Endothelial cell of umbilical vein (primary cell): ENCODE data around the gene MYZAP. TPM values are rescaled to one million over a fixed set of nuclear protein-coding genes. Genes with fewer than 3 reads are reported as not detected.

Source experiments
- BruUV-seq: library from RNA; stranded (reverse); fragments of 400-500 nt; replicated peaks from 2 replicates; lab custom pipeline; 2021; lab: Mats Ljungman, UMichigan
- CTCF ChIA-PET: fragments of 300-600, 350-600 bp; sonication (Branson Sonifier 250); formaldehyde crosslinking; loops from one replicate; lab custom pipeline; 2021; ENCODE audit warnings: antibody characterized with exemption, inconsistent platforms; lab: Charles Lee
- POLR2A ChIA-PET: fragments of 300-600, 350-600 bp; sonication (Branson Sonifier 250); formaldehyde crosslinking; loops from one replicate; lab custom pipeline; 2021; ENCODE audit warnings: antibody characterized with exemption, inconsistent platforms; lab: Charles Lee
- DNase-seq: peaks from one replicate; pipeline ENCODE4 v3.0.0-alpha.2; 2011; ENCODE audit warnings: low read depth, low spot score
- FAIRE-seq: peaks from 2 replicates; lab custom pipeline; 2011; peaks lifted over from hg19 to GRCh38; lab: Jason Lieb, UNC
- H2AFZ ChIP-seq: 2 replicates; pipeline ENCODE4 v1.6.0; 2012; ENCODE audit warnings: low read depth, low read length, control low read depth, inconsistent platforms
- H3K27ac ChIP-seq: 2 replicates; pipeline ENCODE4 v1.5.1; 2011; ENCODE audit warnings: low read depth, mild to moderate bottlenecking, control low read depth, low read length, moderate library complexity; ENCODE audit not compliant: insufficient read depth
- H3K27me3 ChIP-seq, 2 experiments: 2 replicates each; pipeline versions ENCODE4 v1.6.0 to v1.6.1; 2011; ENCODE audit warnings: low read length in 2 of 2, mixed read lengths in 1 of 2; ENCODE audit not compliant: control insufficient read depth in 2 of 2, insufficient read depth in 2 of 2
- H3K36me3 ChIP-seq, 2 experiments: 2 replicates in 1 of 2; 3 replicates in 1 of 2; pipeline ENCODE4 v1.5.1; 2011; ENCODE audit warnings: low read length in 2 of 2, mild to moderate bottlenecking in 1 of 2, moderate library complexity in 1 of 2; ENCODE audit not compliant: control insufficient read depth in 2 of 2, insufficient read depth in 2 of 2; ENCODE audit errors: extremely low read depth in 1 of 2
- H3K4me1 ChIP-seq: 3 replicates; pipeline ENCODE4 v1.5.1; 2011; ENCODE audit warnings: mild to moderate bottlenecking, low read length; ENCODE audit not compliant: control insufficient read depth, insufficient read depth; ENCODE audit errors: extremely low read depth
- H3K4me2 ChIP-seq: 2 replicates; pipeline ENCODE4 v1.6.1; 2011; ENCODE audit warnings: low read length, control low read depth, mixed read lengths; ENCODE audit not compliant: insufficient read depth
- H3K4me3 ChIP-seq, 3 experiments: fragments of 200-600 bp in 1 of 3; sonication (generic), shearing (Covaris generic) in 1 of 3; replicated peaks in 1 of 3; 2 replicates each; pipeline ENCODE4 v1.5.1; 2011 to 2016; ENCODE audit warnings: control low read depth in 3 of 3, low read length in 3 of 3, mild to moderate bottlenecking in 2 of 3, inconsistent platforms in 1 of 3, low read depth in 1 of 3, moderate library complexity in 1 of 3; ENCODE audit not compliant: insufficient read depth in 1 of 3
- H3K79me2 ChIP-seq: 2 replicates; pipeline ENCODE4 v1.6.0; 2012; ENCODE audit warnings: low read length, inconsistent platforms; ENCODE audit not compliant: control insufficient read depth, insufficient read depth
- H3K9ac ChIP-seq: replicated peaks from 2 replicates; pipeline ENCODE3; 2011; ENCODE audit warnings: low read length, control low read depth; ENCODE audit not compliant: insufficient read depth; ENCODE audit errors: extremely low read depth
- H3K9me1 ChIP-seq: replicated peaks from 3 replicates; pipeline ENCODE4 v1.6.0; 2011; ENCODE audit warnings: mild to moderate bottlenecking, low read length; ENCODE audit not compliant: control insufficient read depth, insufficient read depth; ENCODE audit errors: extremely low read depth
- H3K9me3 ChIP-seq: replicated peaks from 2 replicates; pipeline ENCODE4 v1.5.1; 2012; ENCODE audit warnings: low read length, inconsistent platforms; ENCODE audit not compliant: control insufficient read depth, insufficient read depth
- H4K20me1 ChIP-seq: replicated peaks from 2 replicates; pipeline ENCODE3; 2011; ENCODE audit warnings: mild to moderate bottlenecking, low read length; ENCODE audit not compliant: control insufficient read depth, insufficient read depth; ENCODE audit errors: extremely low read depth
- CTCF ChIP-seq, 2 donors: IDR thresholded peaks; 1 replicate in 1 of 2; 2 replicates in 1 of 2; pipeline ENCODE4 v1.5.1; 2011; ENCODE audit warnings: low read length in 2 of 2, mild to moderate bottlenecking in 2 of 2, moderate library complexity in 2 of 2, control low read depth in 1 of 2, inconsistent platforms in 1 of 2, low read depth in 1 of 2; ENCODE audit not compliant: insufficient read depth in 1 of 2; ENCODE audit errors: extremely low read depth in 1 of 2
- EZH2 ChIP-seq: IDR thresholded peaks from 2 replicates; pipeline ENCODE4 v1.6.1; 2012; ENCODE audit warnings: borderline replicate concordance, low read depth, mild to moderate bottlenecking, moderate library complexity, low read length, inconsistent platforms; ENCODE audit not compliant: severe bottlenecking
- FOS ChIP-seq: IDR thresholded peaks from 2 replicates; pipeline ENCODE4 v1.6.1; 2011; ENCODE audit warnings: mild to moderate bottlenecking, low read length, moderate library complexity, borderline replicate concordance; ENCODE audit not compliant: insufficient read depth
- GATA2 ChIP-seq: IDR thresholded peaks from 2 replicates; pipeline ENCODE4 v1.7.0; 2011; ENCODE audit warnings: low read depth, mild to moderate bottlenecking, moderate library complexity, mixed read lengths, low read length; ENCODE audit not compliant: insufficient read length, insufficient read depth
- JUN ChIP-seq: IDR thresholded peaks from 2 replicates; pipeline ENCODE4 v1.6.1; 2011; ENCODE audit warnings: borderline replicate concordance, low read depth; ENCODE audit not compliant: insufficient read length, insufficient read depth
- MAX ChIP-seq: IDR thresholded peaks from 2 replicates; pipeline ENCODE4 v1.6.1; 2011; ENCODE audit not compliant: insufficient read depth, insufficient read length
- MYC ChIP-seq: IDR thresholded peaks from one replicate; pipeline ENCODE4 v1.6.1; 2011; ENCODE audit warnings: mild to moderate bottlenecking, low read depth, low read length
- POLR2A ChIP-seq: IDR thresholded peaks from 2 replicates; pipeline ENCODE4 v1.6.1; 2012; ENCODE audit warnings: low read depth, mild to moderate bottlenecking, control low read depth, low read length
- POLR2AphosphoS5 ChIP-seq: IDR thresholded peaks from 2 replicates; pipeline ENCODE4 v1.6.1; 2012; ENCODE audit warnings: low read depth, mild to moderate bottlenecking, control low read depth, low read length, moderate library complexity; ENCODE audit not compliant: insufficient read depth
- dilution Hi-C: fragments of 300-500 bp; cut with MboI; formaldehyde crosslinking; loops from one replicate; pipeline ENCODE4 v1.15.0; 2019; ENCODE audit warnings: low sequenced_read_pairs; ENCODE audit not compliant: extremely low pct_ligation_motif_present
- intact Hi-C: fragments of 100-400 bp; cut with micrococcal nuclease; formaldehyde crosslinking; loops from one replicate; pipeline ENCODE4 v1.10.0; 2022
- polyA plus RNA-seq, 4 experiments: library from polyadenylated mRNA; depleted of rRNA in 3 of 4; stranded (reverse) in 3 of 4; unstranded in 1 of 4; fragments of >200 nt; gene quantifications; 2 replicates each; pipeline versions ENCODE4 v1.2.1 to v1.2.3, GENCODE V29; 2011 to 2012; ENCODE audit warnings: missing spikeins in 1 of 4
- total RNA-seq: library from RNA; stranded (reverse); gene quantifications from 2 replicates; pipeline ENCODE4 v1.2.3, GENCODE V29; 2021

Gene MYZAP
- total and polyA plus RNA-seq, 2 donors (not counting 3 experiments of a cell fraction or from before 2014, with no cell fraction given): 6.3 to 8.1 TPM

GRCh38 chr15:57656434-57656833 is 64.7 kb downstream of the MYZAP start:
- no TSS peak for BruUV-seq
- POLR2A ChIA-PET: no interaction called here
- H3K9me3 ChIP-seq: no peaks in the 10 kb centered on the region
- dilution Hi-C loops (no loop called here), intact Hi-C loops (no loop called here)
- no peaks in the 10 kb centered on the region for H3K36me3 ChIP-seq
- CTCF ChIA-PET: interaction anchor here (0.7 to 4.5 kb wide), 12 partner anchors 9 to 410 kb away, joined by 3 to 27 read pairs (median 4); no protein-coding TSS in a partner anchor
- no peak overlapping the region for H3K27ac ChIP-seq
- H2AFZ ChIP-seq: no peak overlapping the region
- no peaks in the 10 kb centered on the region for H3K4me1 ChIP-seq
- H3K4me3 ChIP-seq: no peak overlapping the region
- TF ChIP-seq MAX (no peak), GATA2 (no peak), EZH2 (no peak)
- no peaks in the 10 kb centered on the region for H3K79me2 ChIP-seq
- FAIRE-seq: no peak
- H3K9ac ChIP-seq: no peak overlapping the region
- no peaks in the 10 kb centered on the region for H3K9me1 ChIP-seq
- no peaks in the 10 kb centered on the region for H3K27me3 ChIP-seq
- DNase-seq: no peak
- H4K20me1 ChIP-seq: no peaks in the 10 kb centered on the region
- H3K4me2 ChIP-seq: no peak overlapping the region

- no peaks in the 10 kb centered on the region for H3K79me2 ChIP-seq
- H3K9me3 ChIP-seq: no peaks in the 10 kb centered on the region
- DNase-seq: no peak
- H3K27me3 ChIP-seq: no peaks in the 10 kb centered on the region
- BruUV-seq: no TSS peak
- ChIA-PET POLR2A (no interaction called here), CTCF (interaction anchor here (0.8 to 4.5 kb wide), 6 partner anchors 9 to 97 kb away, joined by 3 to 27 read pairs (median 6); no protein-coding TSS in a partner anchor)
- H3K4me2 ChIP-seq: no peak overlapping the region
- no peaks in the 10 kb centered on the region for H4K20me1 ChIP-seq
- no peak overlapping the region for H3K27ac ChIP-seq
- intact Hi-C loops (no loop called here), dilution Hi-C loops (no loop called here)
- no peak overlapping the region for H2AFZ ChIP-seq
- H3K36me3 ChIP-seq: peaks cover 0 to 1% of the 10 kb centered on the region in 2 experiments
- TF ChIP-seq POLR2A: no peak
- TF ChIP-seq EZH2: no peak
- no peak for TF ChIP-seq GATA2
- no peak for TF ChIP-seq MAX
- no peak for TF ChIP-seq FOS
- no peak for TF ChIP-seq POLR2AphosphoS5
- TF ChIP-seq CTCF (IDR thresholded peaks at IDR 0.05; ENCODE audit: extremely low read depth in 1 of 2, insufficient read depth in 1 of 2, low read depth in 1 of 2, low read length in 2 of 2): no peak
- no peak for TF ChIP-seq MYC
- TF ChIP-seq JUN: no peak
- FAIRE-seq: no peak
- no peak overlapping the region for H3K9ac ChIP-seq
- no peaks in the 10 kb centered on the region for H3K4me1 ChIP-seq
- no peak overlapping the region for H3K4me3 ChIP-seq
- no peaks in the 10 kb centered on the region for H3K9me1 ChIP-seq
Observed at GRCh38 chr15:57657619-57658018, 65.9 kb downstream of the MYZAP start.
